Hair follicular keratinocyte (primary cell): Measurements from ENCODE around the gene VPS51. TPM values are rescaled to one million over a fixed set of nuclear protein-coding genes. Genes with fewer than 3 reads are reported as not detected.

Experiments used
- total RNA-seq: library from RNA; depleted of rRNA; stranded (reverse); fragments of >200 nt; gene quantifications from 2 replicates; pipeline ENCODE4 v1.2.3, GENCODE V29; 2015

VPS51 gene
- total RNA-seq, result 185 and 355 TPM in 2 replicates

DNA sequence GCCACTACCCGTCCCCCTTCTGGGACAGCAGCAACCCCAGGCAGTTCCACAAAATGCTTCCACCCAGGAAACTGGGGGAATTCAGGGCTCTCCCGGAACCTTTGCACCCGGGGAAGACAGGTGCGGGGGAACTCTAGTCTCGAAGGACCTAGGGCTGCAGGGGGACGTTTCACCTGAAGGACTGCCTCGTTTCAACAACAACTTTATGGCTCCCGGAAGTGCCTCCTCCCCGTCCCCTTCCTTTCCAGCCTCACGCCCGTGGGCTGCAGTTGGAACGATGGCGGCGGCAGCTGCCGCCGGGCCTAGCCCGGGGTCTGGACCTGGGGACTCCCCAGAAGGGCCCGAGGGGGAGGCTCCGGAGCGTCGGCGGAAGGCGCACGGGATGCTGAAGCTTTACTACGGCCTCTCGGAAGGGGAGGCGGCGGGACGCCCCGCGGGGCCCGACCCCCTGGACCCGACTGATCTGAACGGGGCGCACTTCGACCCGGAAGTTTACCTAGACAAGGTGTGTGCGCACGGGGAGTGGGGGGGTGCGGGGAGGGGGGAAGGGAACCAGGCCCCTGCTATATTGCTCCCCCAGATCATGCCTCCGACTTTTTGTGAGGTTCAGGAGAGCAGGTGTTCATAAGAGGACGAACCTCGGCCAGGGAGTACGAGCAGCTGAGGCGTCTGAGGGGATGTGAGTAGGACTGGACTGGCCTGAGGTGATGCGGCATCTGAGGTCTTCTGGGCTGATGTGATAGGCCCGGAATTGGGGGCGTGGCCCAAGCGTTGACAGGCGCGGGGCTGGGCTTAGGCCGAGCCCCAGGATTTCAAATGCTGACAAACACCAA is at the start of gene VPS51:
Gene VPS51 (plus strand): TSS at position 241 of the 833 bp plus-strand sequence. CDS start 37 bp downstream, at position 278.

DNA sequence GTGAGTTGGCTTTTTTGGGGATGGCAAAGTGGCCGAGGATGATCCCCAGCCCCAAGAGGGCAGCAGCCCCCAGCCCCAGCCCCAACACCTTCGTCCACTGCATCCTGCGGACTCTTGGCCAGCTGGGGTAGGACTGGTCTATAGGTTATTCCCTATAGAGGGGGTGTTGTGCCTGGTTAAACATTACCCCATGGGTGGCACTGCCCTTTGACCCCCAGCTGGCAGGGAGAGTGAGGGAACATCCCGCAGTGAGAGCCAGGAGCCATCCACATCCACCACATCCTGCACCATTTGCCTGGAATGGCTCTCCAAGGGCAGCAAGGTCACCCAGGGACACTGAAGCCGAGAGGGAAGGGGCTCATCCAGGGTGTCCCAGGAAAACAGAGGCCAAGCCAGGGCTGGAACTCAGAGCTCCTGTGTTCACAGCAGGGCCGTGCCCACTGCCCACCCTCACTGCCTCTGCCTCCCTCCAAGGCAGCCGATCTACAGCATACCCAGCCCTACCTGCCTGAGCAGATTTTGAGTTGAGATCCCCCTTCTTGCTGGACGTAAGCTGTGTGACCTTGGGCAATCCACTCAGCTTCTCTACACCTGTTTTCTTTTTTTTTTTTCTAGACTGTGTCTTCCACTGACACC is 37.5 kb upstream of the VPS51 start, which contains the start of gene NAALADL1:
Gene NAALADL1 (minus strand): TSS at position 135 of the 636 bp plus-strand sequence. CDS start 32 bp downstream, at position 103.

DNA sequence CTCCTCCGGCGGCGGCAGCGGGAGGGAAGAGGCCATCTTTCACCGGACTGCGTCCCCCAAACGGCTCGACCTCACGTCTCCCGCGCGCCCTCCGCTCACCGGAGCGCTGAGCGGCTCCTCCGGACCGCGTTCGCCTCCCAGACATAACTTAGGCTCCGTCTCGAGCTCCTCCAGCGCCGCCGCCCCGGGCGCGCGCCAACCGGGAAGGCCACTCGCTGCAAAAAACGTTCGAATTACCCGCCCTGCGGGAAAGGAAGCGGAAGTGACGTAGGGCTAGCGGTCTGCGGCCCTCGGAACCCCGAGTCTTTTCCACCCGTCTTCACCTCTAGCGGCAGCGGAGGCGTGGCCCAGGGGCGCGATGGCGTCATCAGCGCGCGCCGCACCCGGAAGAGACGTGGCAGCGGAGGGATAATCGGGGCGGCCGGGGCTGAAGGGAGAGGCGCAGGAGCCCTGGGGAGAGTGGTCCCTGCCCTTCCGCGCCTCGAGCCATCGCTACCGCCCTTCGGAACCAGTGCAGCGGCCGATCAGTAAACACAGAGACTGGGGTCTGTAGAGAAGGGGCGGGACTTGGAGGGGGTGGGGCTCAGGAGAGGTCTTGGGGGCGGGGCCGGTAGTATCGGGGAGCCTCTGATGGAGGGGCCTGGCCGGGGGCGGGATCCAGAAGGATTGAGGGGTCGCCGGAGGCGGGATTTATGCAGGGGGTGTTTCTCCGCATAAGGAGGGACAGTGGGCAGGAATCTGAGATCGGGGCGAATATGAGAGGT is 12.0 kb upstream of the VPS51 start, which contains the start of the genes CDCA5 and ZFPL1:
Gene CDCA5 (minus strand): TSS at position 207 of the 764 bp plus-strand sequence. CDS start 62 bp downstream, at position 145.
Gene ZFPL1 (plus strand): TSS at position 389 of the 764 bp plus-strand sequence. CDS start 477 bp downstream, outside the sequence.

GRCh38 chr11:65111744-65112545 is 15.9 kb downstream of the VPS51 start, which contains the start of gene TM7SF2:
TM7SF2 (plus strand) TSS chr11:65111872; CDS start chr11:65112016, 144 bp downstream.

GRCh38 chr11:65117206-65118096 is 21.4 kb downstream of the VPS51 start, which contains the start of gene ZNHIT2:
ZNHIT2 (minus strand) TSS chr11:65117701; CDS start chr11:65117653, 48 bp downstream.

DNA sequence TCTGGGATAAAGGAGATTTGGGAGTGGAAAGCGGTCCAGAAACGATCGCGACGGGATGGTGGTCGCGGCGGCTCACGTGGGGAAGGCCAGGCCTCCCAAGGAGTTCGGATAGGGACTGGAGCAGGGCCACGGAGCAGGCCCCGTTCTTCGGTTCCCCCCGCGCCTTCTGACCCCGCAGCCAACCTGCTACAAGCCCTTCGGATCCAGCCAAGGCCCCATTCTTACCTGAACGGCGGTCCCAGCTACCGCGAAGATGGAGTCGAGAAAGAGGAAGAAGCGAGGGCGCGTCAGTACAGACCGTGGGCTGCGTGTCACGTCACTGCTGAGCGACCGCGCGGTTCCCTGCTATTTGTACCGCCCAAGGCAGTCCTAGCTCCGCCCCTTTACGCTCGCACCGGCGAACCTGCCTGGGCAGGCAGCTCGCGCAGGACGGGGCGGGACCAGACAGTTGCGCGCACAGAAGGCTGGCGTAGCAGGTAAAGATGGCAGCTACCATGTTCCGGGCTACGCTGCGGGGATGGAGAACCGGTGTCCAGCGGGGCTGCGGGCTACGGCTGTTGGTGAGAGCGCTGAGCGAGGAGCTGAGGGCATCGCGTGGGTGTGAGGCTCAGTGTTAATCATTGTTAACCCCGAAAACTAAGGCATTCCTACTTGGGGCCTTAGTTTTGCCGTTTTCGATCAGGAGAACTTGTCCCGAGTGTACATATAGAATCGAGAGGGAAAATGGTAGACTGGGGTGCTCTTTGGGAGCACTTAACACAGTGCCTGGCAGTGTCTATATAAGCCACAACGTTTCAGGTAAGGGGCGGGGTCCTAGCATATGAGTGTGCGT is 26.1 kb downstream of the VPS51 start, which contains the start of the genes FAU and MRPL49:
Gene FAU (minus strand): TSS at position 270 of the 832 bp plus-strand sequence. CDS start 321 bp downstream, outside the sequence.
Gene MRPL49 (plus strand): TSS at position 457 of the 832 bp plus-strand sequence. CDS start 26 bp downstream, at position 483.

DNA sequence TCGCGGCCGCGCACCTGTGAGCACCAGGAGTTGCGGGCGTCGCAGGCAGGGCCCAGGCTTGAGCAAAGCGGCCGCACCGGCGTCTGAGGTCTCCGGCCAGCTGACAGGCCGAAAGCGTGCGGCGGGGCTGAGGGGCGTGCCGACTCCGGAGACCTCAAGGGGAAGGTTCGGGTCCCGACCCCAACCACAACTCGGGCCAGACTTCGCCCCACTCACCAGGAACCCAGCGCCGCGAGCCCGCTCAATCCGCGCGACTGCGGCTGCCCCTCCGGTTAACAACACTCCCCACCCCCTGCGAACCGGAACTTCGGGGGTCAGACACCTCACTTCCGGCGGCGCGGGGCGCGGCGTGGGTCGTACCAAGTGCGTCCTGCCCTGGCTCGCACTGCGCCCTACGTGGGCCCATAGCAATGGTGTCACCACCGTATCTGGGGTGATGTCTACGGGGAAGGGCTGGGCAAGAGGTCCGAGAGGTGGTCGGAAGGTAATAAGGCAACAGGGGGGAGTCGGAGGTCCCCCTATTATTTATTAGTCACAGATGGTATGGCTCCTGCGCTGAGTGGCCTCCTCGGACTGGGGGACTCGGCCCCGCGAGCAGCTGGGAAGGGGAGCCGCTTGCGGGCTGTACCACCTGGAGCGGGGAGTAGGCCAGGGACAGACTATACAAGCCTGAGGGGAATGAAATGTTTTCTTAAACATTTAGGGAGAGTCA is 38.4 kb downstream of the VPS51 start, which contains the start of gene SYVN1:
Gene SYVN1 (minus strand): TSS at position 280 of the 712 bp plus-strand sequence. CDS start 918 bp downstream, outside the sequence.

Other genes with a start within 250 kb of the VPS51 start
- gene EHD1, start 217.6 kb upstream of the VPS51 start, total RNA-seq, result 92.0 and 131 TPM in 2 replicates
- 16.2 and 18.5 TPM in 2 replicates for gene ATG2A, start 179.0 kb upstream of the VPS51 start, total RNA-seq
- 16.4 and 28.7 TPM in 2 replicates for gene PPP2R5B, start 171.5 kb upstream of the VPS51 start, total RNA-seq
- not detected in 2 replicates for gene GPHA2, start 160.3 kb upstream of the VPS51 start, total RNA-seq
- not detected in 2 replicates for gene MAJIN, start 124.1 kb upstream of the VPS51 start, total RNA-seq
- gene BATF2, start 99.2 kb upstream of the VPS51 start, total RNA-seq, result 0.19 and 0.31 TPM in 2 replicates
- gene ARL2, start 82.1 kb upstream of the VPS51 start, total RNA-seq, result 157 and 167 TPM in 2 replicates
- 18.7 and 21.1 TPM in 2 replicates for gene SNX15, start 68.8 kb upstream of the VPS51 start, total RNA-seq
- gene SAC3D1, start 55.0 kb upstream of the VPS51 start, total RNA-seq, result 20.9 and 37.1 TPM in 2 replicates
- 13.0 and 32.8 TPM in 2 replicates for gene NAALADL1, start 37.7 kb upstream of the VPS51 start, total RNA-seq
- gene CDCA5, start 12.2 kb upstream of the VPS51 start, total RNA-seq, result 7.2 and 25.9 TPM in 2 replicates
- 51.1 and 54.4 TPM in 2 replicates for gene ZFPL1, start 12.0 kb upstream of the VPS51 start, total RNA-seq
- gene TM7SF2, start 15.7 kb downstream of the VPS51 start, total RNA-seq, result 9.6 and 18.6 TPM in 2 replicates
- gene ZNHIT2, start 21.5 kb downstream of the VPS51 start, total RNA-seq, result 19.8 and 31.6 TPM in 2 replicates
- gene FAU, start 25.9 kb downstream of the VPS51 start, total RNA-seq, result 496 and 642 TPM in 2 replicates
- 57.9 and 90.9 TPM in 2 replicates for gene MRPL49, start 26.1 kb downstream of the VPS51 start, total RNA-seq
- 16.4 and 16.6 TPM in 2 replicates for gene SYVN1, start 38.3 kb downstream of the VPS51 start, total RNA-seq
- gene SPDYC, start 74.0 kb downstream of the VPS51 start, total RNA-seq, result not detected in 2 replicates
- 363 and 398 TPM in 2 replicates for gene CAPN1, start 85.7 kb downstream of the VPS51 start, total RNA-seq
- gene POLA2, start 165.7 kb downstream of the VPS51 start, total RNA-seq, result 4.6 and 21.3 TPM in 2 replicates
- gene CDC42EP2, start 218.7 kb downstream of the VPS51 start, total RNA-seq, result 22.4 and 27.5 TPM in 2 replicates
- gene DPF2, start 237.6 kb downstream of the VPS51 start, total RNA-seq, result 23.7 and 26.5 TPM in 2 replicates